DOHH2 (cell line): ENCODE data around the gene NPIPA5.
"Not testable (repeated sequence)": the region's sequence is repeated elsewhere in the genome, so short reads cannot be mapped to it uniquely, and the experiment has no call there.

ENCODE experiments used
- H3F3A ChIP-seq: fragments of 200-600 bp; sonication (generic), shearing (Covaris generic); 2 replicates; pipeline ENCODE4 v1.6.0; 2016; ENCODE audit warnings: antibody characterized with exemption, mild to moderate bottlenecking; ENCODE audit not compliant: control insufficient read depth, insufficient read depth
- H3K27ac ChIP-seq: fragments of 200-600 bp; sonication (generic); 2 replicates; pipeline ENCODE4 v1.5.1; 2014; ENCODE audit warnings: low read depth, mild to moderate bottlenecking, low read length, moderate library complexity
- H3K27me3 ChIP-seq: fragments of 200-600 bp; sonication (generic); 2 replicates; pipeline ENCODE4 v1.6.1; 2014; ENCODE audit warnings: mild to moderate bottlenecking, low read length, mixed read lengths; ENCODE audit not compliant: control insufficient read depth
- H3K36me3 ChIP-seq: fragments of 200-600 bp; sonication (generic); 2 replicates; pipeline ENCODE4 v1.6.1; 2014; ENCODE audit warnings: mild to moderate bottlenecking, low read length, moderate library complexity, mixed read lengths; ENCODE audit not compliant: control insufficient read depth
- H3K4me1 ChIP-seq: fragments of 200-600 bp; sonication (generic); 2 replicates; pipeline ENCODE4 v1.6.1; 2014; ENCODE audit warnings: mild to moderate bottlenecking, low read length, mixed read lengths; ENCODE audit not compliant: control insufficient read depth
- H3K4me2 ChIP-seq: fragments of 200-600 bp; sonication (generic); 2 replicates; pipeline ENCODE4 v1.6.0; 2014; ENCODE audit warnings: mild to moderate bottlenecking, low read length, moderate library complexity
- H3K4me3 ChIP-seq: fragments of 200-600 bp; sonication (generic); 2 replicates; pipeline ENCODE4 v1.5.1; 2014; ENCODE audit warnings: mild to moderate bottlenecking, low read length, mixed read lengths
- H3K79me2 ChIP-seq: fragments of 200-600 bp; sonication (generic); 2 replicates; pipeline ENCODE4 v1.6.1; 2014; ENCODE audit warnings: mild to moderate bottlenecking, low read length, mixed read lengths; ENCODE audit not compliant: control insufficient read depth
- H3K9me2 ChIP-seq: fragments of 200-600 bp; sonication (generic); replicated peaks from 2 replicates; pipeline ENCODE4 v1.6.1; 2014; ENCODE audit warnings: mild to moderate bottlenecking, low read length, mixed read lengths; ENCODE audit not compliant: control insufficient read depth
- H3K9me3 ChIP-seq: fragments of 200-600 bp; sonication (generic); 2 replicates; pipeline ENCODE4 v1.6.1; 2014; ENCODE audit warnings: antibody characterized with exemption, low read length, mixed read lengths; ENCODE audit not compliant: control insufficient read depth, insufficient read depth
- H4K20me1 ChIP-seq: fragments of 200-600 bp; sonication (generic); 2 replicates; pipeline ENCODE4 v1.6.0; 2014; ENCODE audit warnings: low read depth, mild to moderate bottlenecking, antibody characterized with exemption, low read length, moderate library complexity; ENCODE audit not compliant: control insufficient read depth, insufficient read depth
- EZH2phosphoT487 ChIP-seq: fragments of 200-600 bp; sonication (generic); IDR thresholded peaks from 2 replicates; pipeline ENCODE4 v1.6.1; 2017; ENCODE audit warnings: borderline replicate concordance, mild to moderate bottlenecking, antibody characterized with exemption, low read length, moderate library complexity, mixed read lengths
- TF ChIP-seq, protein P1 (sequence below): fragments of 200-600 bp; sonication (generic); IDR thresholded peaks from one replicate; pipeline ENCODE4 v1.5.1; 2014; ENCODE audit warnings: antibody characterized with exemption, mild to moderate bottlenecking, low read depth, low read length; ENCODE audit not compliant: poor library complexity, severe bottlenecking

The NPIPA5 gene

DNA sequence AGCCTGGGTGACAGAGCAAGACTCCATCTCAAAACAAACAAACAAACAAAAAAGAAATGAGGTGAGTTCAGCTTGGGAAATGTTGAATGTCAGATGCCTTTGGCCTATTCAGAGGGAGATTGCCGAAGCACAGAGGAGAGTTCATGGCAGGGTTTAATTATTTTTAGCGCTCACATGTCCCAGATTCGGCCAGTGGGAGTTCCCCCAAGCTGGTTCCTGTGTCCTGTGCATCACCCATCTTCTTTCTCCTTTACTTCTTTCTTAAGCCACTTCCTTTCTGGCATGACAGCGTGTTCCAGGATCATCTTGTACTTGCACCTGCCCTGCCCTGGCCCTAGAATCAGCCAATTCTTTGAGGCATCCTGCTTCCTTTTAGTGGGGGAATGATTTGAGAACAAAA, 26.7 kb upstream of the NPIPA5 start:
- Histone ChIP-seq H3K9me2 (no peaks in the 10 kb centered on the region), H3K27ac (no peak overlapping the region), H3K79me2 (no peaks in the 10 kb centered on the region), H3K4me3 (no peak overlapping the region), H3K36me3 (no peaks in the 10 kb centered on the region), H3F3A (no peaks in the 10 kb centered on the region), H3K4me2 (no peak overlapping the region), H3K27me3 (no peaks in the 10 kb centered on the region), H3K4me1 (peaks cover 24% of the 10 kb centered on the region), H3K9me3 (no peaks in the 10 kb centered on the region), H4K20me1 (no peaks in the 10 kb centered on the region)
- TF ChIP-seq, protein P1, sequence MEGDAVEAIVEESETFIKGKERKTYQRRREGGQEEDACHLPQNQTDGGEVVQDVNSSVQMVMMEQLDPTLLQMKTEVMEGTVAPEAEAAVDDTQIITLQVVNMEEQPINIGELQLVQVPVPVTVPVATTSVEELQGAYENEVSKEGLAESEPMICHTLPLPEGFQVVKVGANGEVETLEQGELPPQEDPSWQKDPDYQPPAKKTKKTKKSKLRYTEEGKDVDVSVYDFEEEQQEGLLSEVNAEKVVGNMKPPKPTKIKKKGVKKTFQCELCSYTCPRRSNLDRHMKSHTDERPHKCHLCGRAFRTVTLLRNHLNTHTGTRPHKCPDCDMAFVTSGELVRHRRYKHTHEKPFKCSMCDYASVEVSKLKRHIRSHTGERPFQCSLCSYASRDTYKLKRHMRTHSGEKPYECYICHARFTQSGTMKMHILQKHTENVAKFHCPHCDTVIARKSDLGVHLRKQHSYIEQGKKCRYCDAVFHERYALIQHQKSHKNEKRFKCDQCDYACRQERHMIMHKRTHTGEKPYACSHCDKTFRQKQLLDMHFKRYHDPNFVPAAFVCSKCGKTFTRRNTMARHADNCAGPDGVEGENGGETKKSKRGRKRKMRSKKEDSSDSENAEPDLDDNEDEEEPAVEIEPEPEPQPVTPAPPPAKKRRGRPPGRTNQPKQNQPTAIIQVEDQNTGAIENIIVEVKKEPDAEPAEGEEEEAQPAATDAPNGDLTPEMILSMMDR, result no peak
- no peak for TF ChIP-seq EZH2phosphoT487

DNA sequence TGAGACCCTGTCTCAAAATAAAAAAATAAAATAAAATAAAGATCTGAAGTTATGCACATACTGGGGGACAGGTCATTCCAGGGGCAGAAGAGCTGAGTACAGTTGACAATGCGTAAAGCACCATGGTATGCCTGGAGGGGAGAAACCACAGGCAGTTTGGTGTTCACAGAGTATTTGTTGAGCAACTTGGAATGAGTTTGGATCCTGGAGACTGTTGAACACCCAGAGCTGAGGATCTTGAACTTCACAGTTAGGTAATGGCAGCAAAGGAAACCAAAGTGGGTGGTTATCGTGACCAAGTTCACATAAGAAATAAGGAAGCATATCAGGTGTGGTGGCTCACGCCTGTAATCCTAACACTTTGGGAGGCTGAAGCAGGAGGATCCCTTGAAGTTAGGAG, 26.0 kb upstream of the NPIPA5 start:
- not testable (repeated sequence) for H3F3A ChIP-seq, H3K9me2 ChIP-seq, H4K20me1 ChIP-seq, H3K9me3 ChIP-seq, H3K27me3 ChIP-seq, H3K79me2 ChIP-seq, H3K36me3 ChIP-seq
- peaks cover 24% of the 10 kb centered on the region for H3K4me1 ChIP-seq
- 0 out of 2 replicates have a peak overlapping the region, but pooled peaks have one; percentile 16 for H3K27ac ChIP-seq
- peak overlapping the region; percentile 33 for H3K4me3 ChIP-seq
- H3K4me2 ChIP-seq, result peak overlapping the region; percentile 58

DNA sequence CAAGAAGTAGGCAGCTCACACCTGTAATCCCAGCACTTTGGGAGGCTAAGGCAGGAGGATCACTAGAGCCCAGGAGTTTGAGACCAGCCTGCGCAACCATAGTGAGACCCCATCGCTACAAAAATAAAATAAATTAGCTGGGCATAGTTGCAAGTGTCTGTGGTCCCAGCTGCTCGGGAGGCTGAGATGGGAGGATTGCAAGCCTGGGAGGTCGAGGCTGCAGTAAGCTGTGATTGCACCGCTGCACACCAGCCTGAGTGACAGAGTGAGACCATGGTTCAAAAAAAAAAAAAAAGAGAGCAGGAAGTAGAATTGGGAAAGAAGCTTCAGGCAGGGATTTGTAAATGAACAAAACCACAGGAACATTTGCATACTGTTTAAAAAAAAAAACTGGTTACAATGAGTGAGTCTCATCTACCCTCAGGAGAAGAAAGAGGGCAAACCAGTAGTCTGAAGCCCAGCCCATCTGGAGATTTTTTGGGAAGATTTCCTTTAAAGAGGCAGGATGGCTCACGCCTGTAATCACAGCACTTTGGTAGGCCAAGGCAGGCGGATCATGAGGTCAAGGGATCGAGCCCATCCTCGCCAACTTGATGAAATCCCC, 25.4 kb upstream of the NPIPA5 start:
- Histone ChIP-seq H3F3A (no peaks in the 10 kb centered on the region), H3K9me3 (no peaks in the 10 kb centered on the region), H3K9me2 (no peaks in the 10 kb centered on the region), H3K36me3 (no peaks in the 10 kb centered on the region), H3K4me2 (peak overlapping the region; percentile 58), H3K4me1 (peaks cover 24% of the 10 kb centered on the region), H3K27ac (0 out of 2 replicates have a peak overlapping the region, but pooled peaks have one; percentile 16), H4K20me1 (no peaks in the 10 kb centered on the region), H3K4me3 (peak overlapping the region; percentile 33), H3K27me3 (no peaks in the 10 kb centered on the region), H3K79me2 (no peaks in the 10 kb centered on the region)
- TF ChIP-seq, protein P1, result no peak
- no peak for TF ChIP-seq EZH2phosphoT487

DNA sequence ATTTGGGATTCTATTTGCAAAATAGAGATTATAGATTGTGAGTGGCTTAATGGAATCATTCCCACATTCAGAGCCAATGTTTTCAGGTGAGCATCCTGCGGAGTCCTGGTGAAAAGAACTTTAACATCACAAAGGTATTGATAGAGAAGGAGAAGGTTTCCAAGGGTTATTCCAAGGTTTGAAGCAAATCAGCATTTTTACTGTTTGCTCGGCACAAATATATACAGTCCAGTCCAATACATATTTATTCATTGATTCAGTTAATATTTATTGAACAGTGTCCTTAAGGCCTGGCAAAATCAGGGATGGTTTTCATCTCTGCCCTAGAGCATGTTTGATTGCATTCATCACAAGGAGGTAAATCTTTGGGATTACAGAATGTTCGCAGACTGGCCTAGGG, 23.9 kb upstream of the NPIPA5 start:
- Histone ChIP-seq H3K9me2 (no peaks in the 10 kb centered on the region), H3K4me2 (no peak overlapping the region), H3K9me3 (no peaks in the 10 kb centered on the region), H3K4me3 (no peak overlapping the region), H3K27me3 (no peaks in the 10 kb centered on the region), H3F3A (no peaks in the 10 kb centered on the region), H3K27ac (no peak overlapping the region), H3K4me1 (peaks cover 19% of the 10 kb centered on the region), H3K79me2 (no peaks in the 10 kb centered on the region), H3K36me3 (no peaks in the 10 kb centered on the region), H4K20me1 (no peaks in the 10 kb centered on the region)
- TF ChIP-seq, protein P1, result no peak
- TF ChIP-seq EZH2phosphoT487, result no peak

DNA sequence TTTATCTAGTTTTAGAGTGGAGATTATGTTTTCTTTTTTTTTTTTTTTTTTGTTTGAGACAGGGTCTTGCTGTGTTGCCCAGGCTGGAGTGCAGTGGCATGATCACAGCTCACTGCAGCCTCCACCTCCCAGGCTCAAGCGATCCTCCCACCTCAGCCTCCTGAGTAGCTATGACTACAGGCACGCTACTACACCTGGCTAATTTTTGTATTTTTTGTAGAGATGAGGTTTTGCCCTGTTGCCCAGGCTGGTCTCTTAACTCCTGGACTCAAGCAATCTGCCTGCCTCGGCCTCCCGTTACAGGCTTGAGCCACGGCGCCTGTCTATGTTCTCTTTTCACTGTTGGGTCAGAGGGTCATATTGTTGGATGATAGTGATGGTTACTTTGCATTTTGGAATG, 22.2 kb upstream of the NPIPA5 start:
- not testable (repeated sequence) for H3K36me3 ChIP-seq, H3K9me3 ChIP-seq, H3K79me2 ChIP-seq, H3K9me2 ChIP-seq, H3K27ac ChIP-seq, H4K20me1 ChIP-seq, H3K4me3 ChIP-seq, H3K4me2 ChIP-seq, H3F3A ChIP-seq, H3K27me3 ChIP-seq
- peaks cover 19% of the 10 kb centered on the region for H3K4me1 ChIP-seq
